ENCODE data around the gene NUTM1.
A peak's percentile ranks its signal among the peaks of the same experiment; 100 is the strongest.

Gene NUTM1

DNA sequence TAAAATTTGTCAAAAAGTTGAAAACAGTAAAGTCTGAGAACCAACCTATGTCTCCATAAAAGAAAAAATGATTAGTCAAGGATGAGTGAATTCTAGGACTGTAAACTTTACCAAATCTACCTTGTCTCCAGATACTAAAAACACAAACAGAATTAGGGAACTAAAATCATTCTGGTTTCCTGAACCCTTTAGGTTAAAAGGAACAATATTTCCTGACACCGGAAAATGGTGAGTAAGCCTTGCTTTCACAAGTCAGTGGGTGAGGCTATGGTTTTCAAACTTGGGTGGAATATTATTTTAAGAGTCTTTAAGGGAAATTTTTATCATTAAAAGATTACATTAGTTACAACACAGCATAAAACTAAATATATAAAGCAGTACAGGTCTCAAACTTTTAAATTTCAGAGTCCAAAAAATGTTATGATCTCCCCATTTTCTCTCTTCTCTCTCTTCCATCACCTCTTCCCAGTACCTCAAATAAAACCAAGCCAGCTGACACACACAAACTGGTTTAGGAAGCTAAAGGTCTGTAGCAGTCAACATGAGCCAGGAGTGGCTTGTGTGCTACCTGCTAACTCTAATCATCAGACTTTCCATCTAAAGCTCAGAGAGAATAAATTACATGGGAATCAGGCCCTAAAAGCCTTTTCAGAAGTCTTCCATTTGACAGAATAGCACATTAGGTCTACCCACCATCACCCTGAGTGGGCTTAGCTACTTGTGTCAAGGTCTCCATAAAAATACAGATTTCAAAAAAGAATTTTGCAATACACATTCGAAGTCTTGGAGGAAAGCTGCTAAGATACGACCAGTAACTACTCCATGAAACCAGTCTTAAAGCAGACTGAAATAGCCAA lies 7.7 kb upstream of the NUTM1 start:
- no peaks in the 10 kb centered on the region for H3K9me3 ChIP-seq
- H3K27ac ChIP-seq = peak overlapping the region; percentile 43 to 82
- H3K27me3 ChIP-seq = no peaks in the 10 kb centered on the region
- peaks cover 0 to 43% (median 10%) of the 10 kb centered on the region in 4 donors for H3K4me1 ChIP-seq
- no peak for DNase-seq
- intact Hi-C loops (cut with DNase I; ENCODE audit: low total_unique reads) = no loop called here
- TF ChIP-seq, protein P1, sequence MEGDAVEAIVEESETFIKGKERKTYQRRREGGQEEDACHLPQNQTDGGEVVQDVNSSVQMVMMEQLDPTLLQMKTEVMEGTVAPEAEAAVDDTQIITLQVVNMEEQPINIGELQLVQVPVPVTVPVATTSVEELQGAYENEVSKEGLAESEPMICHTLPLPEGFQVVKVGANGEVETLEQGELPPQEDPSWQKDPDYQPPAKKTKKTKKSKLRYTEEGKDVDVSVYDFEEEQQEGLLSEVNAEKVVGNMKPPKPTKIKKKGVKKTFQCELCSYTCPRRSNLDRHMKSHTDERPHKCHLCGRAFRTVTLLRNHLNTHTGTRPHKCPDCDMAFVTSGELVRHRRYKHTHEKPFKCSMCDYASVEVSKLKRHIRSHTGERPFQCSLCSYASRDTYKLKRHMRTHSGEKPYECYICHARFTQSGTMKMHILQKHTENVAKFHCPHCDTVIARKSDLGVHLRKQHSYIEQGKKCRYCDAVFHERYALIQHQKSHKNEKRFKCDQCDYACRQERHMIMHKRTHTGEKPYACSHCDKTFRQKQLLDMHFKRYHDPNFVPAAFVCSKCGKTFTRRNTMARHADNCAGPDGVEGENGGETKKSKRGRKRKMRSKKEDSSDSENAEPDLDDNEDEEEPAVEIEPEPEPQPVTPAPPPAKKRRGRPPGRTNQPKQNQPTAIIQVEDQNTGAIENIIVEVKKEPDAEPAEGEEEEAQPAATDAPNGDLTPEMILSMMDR (IDR thresholded peaks at IDR 0.05) = no peak
- H3K36me3 ChIP-seq = peaks cover 0 to under 1% (median 0%) of the 10 kb centered on the region in 3 donors
- peak overlapping the region; percentile 5 to 18 for H3K4me3 ChIP-seq

DNA sequence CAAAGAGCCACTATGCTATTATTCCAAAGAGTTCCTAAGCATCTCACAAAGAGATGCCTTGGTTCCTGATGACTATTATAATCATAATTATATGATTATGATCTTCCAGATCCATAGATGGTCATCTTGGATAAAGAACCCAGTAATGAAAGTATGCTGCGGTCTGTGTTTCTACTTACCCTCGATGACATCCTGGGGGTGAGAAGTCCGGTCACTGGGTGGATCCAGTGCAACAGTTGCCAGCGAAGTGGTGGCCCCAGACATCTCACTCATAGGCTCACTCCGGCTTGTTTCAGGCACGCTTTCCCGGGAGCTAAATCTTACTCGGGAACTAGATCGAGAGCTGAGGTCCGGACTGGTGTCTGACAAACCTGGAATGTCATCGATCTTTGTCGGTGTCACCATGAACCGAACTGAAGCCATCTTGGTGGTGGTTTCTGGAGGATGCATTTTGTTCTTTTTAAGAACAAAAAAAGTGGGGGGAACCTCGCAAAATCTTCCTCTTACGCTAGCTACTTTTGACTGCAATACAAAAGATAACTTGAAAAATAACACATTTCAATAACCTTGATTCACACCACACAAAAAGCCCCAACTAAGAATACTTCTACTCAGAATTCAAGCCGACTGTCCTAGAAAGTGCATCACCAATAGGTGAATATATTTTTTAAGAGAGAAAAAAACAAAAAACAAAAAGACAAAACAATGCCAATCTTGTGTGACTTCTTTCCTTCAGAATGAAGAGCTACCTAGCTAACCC lies 6.7 kb upstream of the NUTM1 start:
- Histone ChIP-seq H3K4me3 (peak overlapping the region; percentile 76 to 93), H3K27me3 (no peaks in the 10 kb centered on the region), H3K9me3 (no peaks in the 10 kb centered on the region), H3K4me1 (peaks cover 0 to 43% (median 10%) of the 10 kb centered on the region in 4 donors), H3K27ac (peak overlapping the region; percentile 82 to 92), H3K36me3 (peaks cover 0 to 7% (median 0%) of the 10 kb centered on the region in 3 donors)
- DNase-seq = no peak
- intact Hi-C loops (cut with DNase I; ENCODE audit: low total_unique reads) = no loop called here
- TF ChIP-seq, protein P1 (IDR thresholded peaks at IDR 0.05) = no peak

DNA sequence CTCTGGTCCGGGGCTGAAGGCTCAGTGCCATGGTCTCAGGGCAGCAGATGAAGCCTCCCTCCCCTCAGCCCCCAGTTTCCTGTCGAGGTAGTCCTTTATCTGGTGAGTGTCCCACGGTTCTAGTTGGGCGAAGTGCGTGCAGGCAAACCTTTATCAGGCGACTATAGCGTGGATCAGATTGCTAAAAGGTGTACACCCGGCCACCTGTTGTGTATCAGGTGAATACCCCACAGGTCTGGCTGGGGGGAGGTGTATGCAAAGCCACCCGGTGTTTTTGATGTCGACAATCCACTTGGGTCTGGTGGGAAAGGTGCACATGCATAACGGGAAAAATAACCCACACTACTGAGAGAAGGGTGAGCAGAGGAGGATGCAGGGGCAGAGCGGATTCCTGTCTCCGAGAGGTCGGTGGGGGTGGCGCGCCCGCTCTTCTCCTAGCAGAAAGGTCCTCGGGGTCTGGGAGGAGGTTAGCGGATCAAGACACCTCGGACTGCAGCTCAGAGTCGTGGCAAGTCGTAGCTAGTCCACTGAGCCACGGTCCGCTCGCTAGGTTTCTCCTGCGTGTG lies 6.0 kb upstream of the NUTM1 start:
- intact Hi-C loops (cut with DNase I; ENCODE audit: low total_unique reads) = no loop called here
- Histone ChIP-seq H3K9me3 (no peaks in the 10 kb centered on the region), H3K4me1 (peaks cover 0 to 49% (median 15%) of the 10 kb centered on the region in 4 donors), H3K36me3 (peaks cover 0 to 7% (median 0%) of the 10 kb centered on the region in 3 donors), H3K27me3 (no peaks in the 10 kb centered on the region), H3K4me3 (peak overlapping the region; percentile 76 to 93), H3K27ac (peak overlapping the region; percentile 82 to 92)
- no peak for DNase-seq
- TF ChIP-seq, protein P1 (IDR thresholded peaks at IDR 0.05) = no peak

DNA sequence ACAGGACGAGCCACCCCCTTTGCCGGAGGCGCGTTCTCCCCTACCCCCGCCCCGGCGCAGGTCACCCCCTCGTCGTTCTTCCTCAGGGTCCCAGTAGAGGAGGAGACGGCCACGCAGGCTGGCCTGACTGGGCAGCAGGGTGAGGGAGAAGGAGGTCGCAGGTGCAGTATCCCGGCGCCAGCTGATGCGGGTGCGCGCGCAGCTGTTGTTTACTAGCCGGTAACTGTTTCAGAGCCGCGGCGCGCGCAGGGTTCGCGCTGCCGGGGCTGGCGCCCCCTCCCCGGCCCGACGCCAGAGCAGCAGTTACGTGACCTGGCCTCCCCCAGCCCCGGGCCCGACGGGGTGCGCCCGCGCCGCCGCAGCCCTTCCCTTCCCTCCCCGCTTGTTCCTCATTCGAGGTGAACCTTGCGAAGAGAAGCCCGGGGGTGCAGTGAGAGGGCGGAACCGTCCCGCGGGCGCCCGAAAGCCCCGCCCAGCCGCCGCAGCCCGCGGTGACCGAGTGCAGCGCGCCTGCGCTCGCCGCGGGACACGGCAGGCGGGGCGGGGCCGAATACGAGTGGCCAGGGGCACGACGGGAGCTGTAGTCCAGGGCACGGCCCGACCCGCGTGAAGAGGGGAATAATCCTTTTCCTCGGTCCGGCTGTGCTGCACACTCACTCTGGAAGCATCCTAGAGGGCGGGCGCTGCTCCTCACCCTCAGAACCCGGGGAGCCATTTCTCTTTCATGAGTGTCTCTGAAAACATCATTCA lies 5.4 kb upstream of the NUTM1 start, which contains the start of gene SLC12A6:
TSS of gene SLC12A6 (minus strand) at position 225 of the 750 bp plus-strand sequence. CDS start 1,101 bp downstream, outside the sequence.
- no peaks in the 10 kb centered on the region for H3K27me3 ChIP-seq
- DNase-seq = peak; percentile 86 to 93
- no peaks in the 10 kb centered on the region for H3K9me3 ChIP-seq
- TF ChIP-seq, protein P1 (IDR thresholded peaks at IDR 0.05) = no peak
- intact Hi-C loops (cut with DNase I; ENCODE audit: low total_unique reads) = no loop called here
- H3K27ac ChIP-seq = peak within 1 kb of the TSS; percentile 82 to 92
- H3K4me3 ChIP-seq = peak within 1 kb of the TSS; percentile 76 to 93
- H3K4me1 ChIP-seq = peaks cover 0 to 53% (median 18%) of the 10 kb centered on the region in 4 donors
- H3K36me3 ChIP-seq = peaks cover 0 to 7% (median 0%) of the 10 kb centered on the region in 3 donors

DNA sequence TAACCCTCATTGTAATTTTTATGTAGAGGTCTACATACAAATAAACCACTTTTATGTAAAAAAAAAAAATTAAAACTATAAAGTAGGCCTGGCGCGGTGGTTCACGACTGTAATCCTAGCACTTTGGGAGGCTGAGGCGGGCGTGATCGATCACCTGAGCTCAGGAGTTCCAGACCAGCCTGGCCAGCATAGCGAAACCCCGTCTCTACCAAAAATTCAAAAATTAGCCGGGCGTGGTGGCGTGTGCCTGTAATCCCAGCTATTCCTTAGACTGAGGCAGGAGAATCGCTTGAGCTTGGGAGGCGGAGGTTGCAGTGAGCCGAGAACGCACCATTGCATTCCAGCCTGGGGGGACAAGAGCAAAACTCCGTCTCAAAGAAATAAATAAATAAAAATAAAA lies 4.8 kb upstream of the NUTM1 start:
- Histone ChIP-seq H3K4me1 (peaks cover 0 to 51% (median 18%) of the 10 kb centered on the region in 4 donors), H3K27ac (peak overlapping the region; percentile 82 to 92), H3K27me3 (no peaks in the 10 kb centered on the region), H3K4me3 (peak overlapping the region; percentile 76 to 93), H3K36me3 (peaks cover 0 to 7% (median 0%) of the 10 kb centered on the region in 3 donors), H3K9me3 (no peaks in the 10 kb centered on the region)
- no peak for DNase-seq
- TF ChIP-seq, protein P1 (IDR thresholded peaks at IDR 0.05) = no peak
- intact Hi-C loops (cut with DNase I; ENCODE audit: low total_unique reads) = no loop called here
